ENCODE data around the gene ACAP2.

Gene ACAP2

GRCh38 chr3:195248281-195248680, 194.5 kb downstream of the ACAP2 start:
- H3K36me3 ChIP-seq (ENCODE audit: insufficient read depth): no peaks in the 10 kb centered on the region
- TF ChIP-seq CTCF (conservative IDR thresholded peaks at IDR 0.05; ENCODE audit: low read depth, low read length): no peak
- H3K4me2 ChIP-seq: no peak overlapping the region
- no peak overlapping the region for H3K4me3 ChIP-seq (IDR thresholded peaks at IDR 0.05; ENCODE audit: insufficient read depth, low read depth, low read length)
- H2AFZ ChIP-seq (ENCODE audit: low read depth): no peak overlapping the region
- no peak overlapping the region for H3K27ac ChIP-seq
- no peak overlapping the region for H3K9ac ChIP-seq
- H3K4me1 ChIP-seq (ENCODE audit: low read depth, poor library complexity, severe bottlenecking): no peaks in the 10 kb centered on the region
- H4K20me1 ChIP-seq (ENCODE audit: insufficient read depth): no peaks in the 10 kb centered on the region
- no peaks in the 10 kb centered on the region for H3K27me3 ChIP-seq (ENCODE audit: insufficient read depth, low read depth)
- no peaks in the 10 kb centered on the region for H3K79me2 ChIP-seq (ENCODE audit: insufficient read depth, low read depth)

DNA sequence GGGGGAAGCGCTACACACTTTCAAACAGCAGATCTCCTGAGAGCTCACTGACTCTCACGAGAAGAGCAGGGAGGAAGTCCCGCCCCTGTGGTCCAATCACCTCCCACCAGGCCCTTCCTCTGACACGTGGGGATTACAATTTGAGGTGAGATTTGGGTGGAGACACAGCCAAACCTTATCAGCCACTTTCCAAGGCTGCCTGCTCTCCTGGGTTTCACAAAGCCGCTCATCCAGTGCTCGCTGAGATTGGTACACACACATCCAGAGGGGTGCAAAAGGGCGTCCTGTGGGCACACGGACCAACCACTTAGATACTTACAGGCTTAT, 195.0 kb downstream of the ACAP2 start:
- H3K9ac ChIP-seq: no peak overlapping the region
- H3K79me2 ChIP-seq (ENCODE audit: insufficient read depth, low read depth): no peaks in the 10 kb centered on the region
- no peak overlapping the region for H3K4me2 ChIP-seq
- H3K4me3 ChIP-seq (IDR thresholded peaks at IDR 0.05; ENCODE audit: insufficient read depth, low read depth, low read length): no peak overlapping the region
- TF ChIP-seq CTCF (conservative IDR thresholded peaks at IDR 0.05; ENCODE audit: low read depth, low read length): no peak
- H2AFZ ChIP-seq (ENCODE audit: low read depth): no peak overlapping the region
- no peak overlapping the region for H3K27ac ChIP-seq
- no peaks in the 10 kb centered on the region for H4K20me1 ChIP-seq (ENCODE audit: insufficient read depth)
- no peaks in the 10 kb centered on the region for H3K36me3 ChIP-seq (ENCODE audit: insufficient read depth)
- H3K27me3 ChIP-seq (ENCODE audit: insufficient read depth, low read depth): no peaks in the 10 kb centered on the region
- no peaks in the 10 kb centered on the region for H3K4me1 ChIP-seq (ENCODE audit: low read depth, poor library complexity, severe bottlenecking)

DNA sequence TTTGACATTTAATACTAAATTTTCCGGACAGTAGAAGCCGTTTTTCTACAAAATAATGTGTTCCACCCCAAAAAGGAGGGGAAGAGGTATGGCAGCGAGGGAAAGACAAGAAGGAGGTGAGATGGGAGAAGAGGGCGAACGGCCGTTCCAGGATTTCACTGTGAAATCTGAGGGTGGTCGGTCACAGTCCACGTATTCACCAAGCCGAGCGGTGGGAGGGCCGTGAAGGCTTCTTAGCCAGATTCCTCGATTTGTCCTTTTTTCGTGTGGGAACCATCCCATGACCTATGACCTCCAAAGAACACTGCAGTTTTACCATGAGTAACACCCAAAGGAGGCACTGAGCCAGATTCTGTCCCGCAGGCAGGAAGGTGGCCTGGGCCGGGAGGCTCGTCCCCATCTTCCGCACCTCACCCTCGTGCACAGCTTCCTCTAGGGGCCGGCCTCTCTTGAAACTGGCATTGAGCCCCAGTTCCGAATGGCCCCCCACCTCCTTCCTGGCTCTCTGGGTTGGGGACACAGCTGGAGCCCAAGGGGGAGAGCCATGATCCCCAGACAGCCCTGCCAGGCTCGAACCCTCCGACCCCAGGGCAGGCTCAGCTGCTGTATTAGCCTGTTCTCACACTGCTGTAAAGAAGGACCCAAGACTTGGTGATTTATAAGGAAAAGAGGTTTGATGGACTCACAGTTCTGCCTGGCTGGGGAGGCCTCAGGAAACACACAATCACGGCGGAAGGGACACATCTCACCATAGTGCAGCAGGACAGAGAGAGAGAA, 195.5 kb downstream of the ACAP2 start:
- TF ChIP-seq CTCF (conservative IDR thresholded peaks at IDR 0.05; ENCODE audit: low read depth, low read length): no peak
- Histone ChIP-seq H3K27ac (no peak overlapping the region), H4K20me1 (ENCODE audit: insufficient read depth) (no peaks in the 10 kb centered on the region), H3K4me2 (no peak overlapping the region), H3K4me1 (ENCODE audit: low read depth, poor library complexity, severe bottlenecking) (no peaks in the 10 kb centered on the region), H3K4me3 (IDR thresholded peaks at IDR 0.05; ENCODE audit: insufficient read depth, low read depth, low read length) (no peak overlapping the region), H3K27me3 (ENCODE audit: insufficient read depth, low read depth) (no peaks in the 10 kb centered on the region), H3K79me2 (ENCODE audit: insufficient read depth, low read depth) (no peaks in the 10 kb centered on the region), H3K9ac (no peak overlapping the region), H2AFZ (ENCODE audit: low read depth) (no peak overlapping the region), H3K36me3 (ENCODE audit: insufficient read depth) (no peaks in the 10 kb centered on the region)

GRCh38 chr3:195246581-195246995, 196.2 kb downstream of the ACAP2 start:
- Histone ChIP-seq H3K36me3 (ENCODE audit: insufficient read depth) (no peaks in the 10 kb centered on the region), H4K20me1 (ENCODE audit: insufficient read depth) (no peaks in the 10 kb centered on the region), H2AFZ (ENCODE audit: low read depth) (no peak overlapping the region), H3K4me3 (IDR thresholded peaks at IDR 0.05; ENCODE audit: insufficient read depth, low read depth, low read length) (no peak overlapping the region), H3K4me2 (no peak overlapping the region), H3K4me1 (ENCODE audit: low read depth, poor library complexity, severe bottlenecking) (no peaks in the 10 kb centered on the region), H3K27ac (no peak overlapping the region), H3K79me2 (ENCODE audit: insufficient read depth, low read depth) (no peaks in the 10 kb centered on the region), H3K27me3 (ENCODE audit: insufficient read depth, low read depth) (no peaks in the 10 kb centered on the region), H3K9ac (no peak overlapping the region)
- TF ChIP-seq CTCF (conservative IDR thresholded peaks at IDR 0.05; ENCODE audit: low read depth, low read length): no peak

Measured in KMS-11 (cell line).